Measurements from ENCODE around the gene ANKS6. TPM values are rescaled to one million over a fixed set of nuclear protein-coding genes. Genes with fewer than 3 reads are reported as not detected.

ANKS6 gene
- total and polyA plus RNA-seq, 2 of the 8 experiments (the other 6 are each of a cell fraction or from before 2014, with no cell fraction given): 34.1 to 56.3 TPM

- TF ChIP-seq ASH2L (IDR thresholded peaks at IDR 0.05; ENCODE audit: low read length) (no peak), FOSL1 (IDR thresholded peaks at IDR 0.05; ENCODE audit: insufficient read depth, low read depth, low read length) (no peak), BACH1 (IDR thresholded peaks at IDR 0.05; ENCODE audit: low read length) (no peak), BCL11A (IDR thresholded peaks at IDR 0.05; ENCODE audit: low read depth in 2 of 2, low read length in 2 of 2) (no peak)
- H4K8ac ChIP-seq (ENCODE audit: extremely low read depth, insufficient read depth, low read length): no peak overlapping the region
- 90% methylated on average over 3 of the region's 3 CpGs; no CpG with 5 or more reads in 1 of the 2 experiments for whole genome bisulfite sequencing, 2 experiments (ENCODE audit: extremely low coverage in 1 of 2, insufficient coverage in 1 of 2, insufficient read length in 1 of 2, insufficient replicate concordance in 2 of 2, low coverage in 1 of 2, low lambda C conversion rate in 2 of 2, missing lambda C conversion rate in 1 of 2)
- no peak overlapping the region for H3K14ac ChIP-seq (ENCODE audit: insufficient read length)
- no peaks in the 10 kb centered on the region for H3K79me1 ChIP-seq (ENCODE audit: low read depth, low read length)
- H2BK120ac ChIP-seq (replicated peaks; ENCODE audit: low read depth, low read length): no peak overlapping the region
- no peak overlapping the region for H2BK15ac ChIP-seq (ENCODE audit: low read length)
- DNase-seq (ENCODE audit: low read depth in 1 of 2, low spot score in 2 of 2) (no peak), FAIRE-seq (no peak)
- no peaks in the 10 kb centered on the region; a peak in 1 of 7 replicates for H3K4me1 ChIP-seq (replicated peaks in 1 of 4; ENCODE audit: control insufficient read depth in 3 of 4, insufficient read depth in 4 of 4, low read length in 3 of 4)
- no peak overlapping the region for H2BK20ac ChIP-seq (ENCODE audit: low read length)
- H3K4me2 ChIP-seq (ENCODE audit: insufficient read depth in 1 of 2, low read depth in 2 of 2, low read length in 2 of 2): no peak overlapping the region
- no peak overlapping the region for H3K27ac ChIP-seq (ENCODE audit: low read depth, low read length)
- no peaks in the 10 kb centered on the region for H4K20me1 ChIP-seq (replicated peaks in 1 of 2; ENCODE audit: control insufficient read depth in 1 of 2, insufficient read depth in 2 of 2, low read length in 2 of 2)
- no peak overlapping the region for H3K18ac ChIP-seq (ENCODE audit: extremely low read depth, low read length)
- no peak overlapping the region for H3K56ac ChIP-seq (replicated peaks; ENCODE audit: insufficient read length, low read depth, low read length)
- H3K4me3 ChIP-seq (ENCODE audit: extremely low read depth in 1 of 4, insufficient read depth in 2 of 4, low read depth in 3 of 4, low read length in 4 of 4): no peak overlapping the region
- H3K36me3 ChIP-seq (ENCODE audit: control insufficient read depth in 2 of 4, insufficient read depth in 4 of 4, low read length in 3 of 4): no peaks in the 10 kb centered on the region
- H2AFZ ChIP-seq (ENCODE audit: low read length): no peak overlapping the region
- H4K5ac ChIP-seq (ENCODE audit: insufficient read length, low read depth, low read length): no peak overlapping the region
- no peaks in the 10 kb centered on the region for H3K79me2 ChIP-seq (ENCODE audit: control insufficient read depth in 1 of 2, insufficient read depth in 2 of 2, low read length in 2 of 2)
- no peak overlapping the region for H2BK5ac ChIP-seq (ENCODE audit: low read depth, low read length)
- no peak overlapping the region for H2BK12ac ChIP-seq (ENCODE audit: low read depth, low read length)
- no peak overlapping the region for H3K9ac ChIP-seq (replicated peaks in 1 of 4; ENCODE audit: extremely low read depth in 1 of 4, low read depth in 3 of 4, low read length in 3 of 4)
- CTCF ChIA-PET (ENCODE audit: partially characterized antibody): interaction anchor here (0.9 to 7.1 kb wide), 5 partner anchors 14 to 155 kb away, joined by 3 to 32 read pairs (median 3); no protein-coding TSS in a partner anchor
- H3K23ac ChIP-seq (ENCODE audit: insufficient read length): no peak overlapping the region
- no peaks in the 10 kb centered on the region for H3K9me3 ChIP-seq (ENCODE audit: insufficient read depth in 2 of 2, low read depth in 1 of 2, low read length in 1 of 2)
- POLR2A ChIA-PET (ENCODE audit: partially characterized antibody): no interaction called here
- H3K23me2 ChIP-seq (ENCODE audit: low read depth, low read length): no peaks in the 10 kb centered on the region
- H3K4ac ChIP-seq (replicated peaks; ENCODE audit: insufficient read length, low read depth, low read length): no peak overlapping the region
- H3K27me3 ChIP-seq (replicated peaks in 1 of 4; ENCODE audit: control insufficient read depth in 3 of 4, extremely low read depth in 1 of 4, insufficient read depth in 3 of 4, low read length in 3 of 4): no peaks in the 10 kb centered on the region
- H2AK5ac ChIP-seq (ENCODE audit: low read depth, low read length): no peak overlapping the region
- H4K91ac ChIP-seq (replicated peaks; ENCODE audit: insufficient read length, low read length): no peak overlapping the region
Observed at GRCh38 chr9:98691890-98692289, 104.5 kb downstream of the ANKS6 start.

Measured in H1 (cell line).